Dedifferentiated amniotic fluid mesenchymal stem cell (primary cell): ENCODE results near the gene NRN1L.
"Not testable (repeated sequence)": the region's sequence is repeated elsewhere in the genome, so short reads cannot be mapped to it uniquely, and the experiment has no call there.

Experiments
- DNase-seq: peaks from one replicate; pipeline ENCODE4 v3.0.0-alpha.2; 2016; ENCODE audit errors: extremely low spot score

The NRN1L gene

GRCh38 chr16:67860589-67861398, 23.9 kb upstream of the NRN1L start:
- peak; percentile 18 for DNase-seq

- no peak for DNase-seq
These were observed 22.8 kb upstream of the NRN1L start for GRCh38 chr16:67861877-67862276.

- no peak for DNase-seq
These were observed 21.8 kb upstream of the NRN1L start for GRCh38 chr16:67862623-67863583.

GRCh38 chr16:67864044-67864443, 20.6 kb upstream of the NRN1L start:
- not testable (repeated sequence) for DNase-seq

GRCh38 chr16:67864594-67864993, 20.1 kb upstream of the NRN1L start:
- DNase-seq = no peak

GRCh38 chr16:67865318-67865717, 19.4 kb upstream of the NRN1L start:
- DNase-seq = no peak

GRCh38 chr16:67868290-67868689, 16.4 kb upstream of the NRN1L start:
- DNase-seq = no peak

- DNase-seq = no peak
These were observed 15.0 kb upstream of the NRN1L start for GRCh38 chr16:67869653-67870052.

- no peak for DNase-seq
These were observed 13.4 kb upstream of the NRN1L start for GRCh38 chr16:67871256-67871655.

GRCh38 chr16:67872131-67872630, 12.5 kb upstream of the NRN1L start:
- DNase-seq = no peak

- DNase-seq = peak; percentile 69
These were observed 11.9 kb upstream of the NRN1L start, which contains the start of gene EDC4 for GRCh38 chr16:67872631-67873434. EDC4 (plus strand) TSS chr16:67873052; CDS start chr16:67873262, 210 bp downstream.

- peak; percentile 14 for DNase-seq
These were observed 11.0 kb upstream of the NRN1L start for GRCh38 chr16:67873435-67874370.

GRCh38 chr16:67874372-67874771, 10.3 kb upstream of the NRN1L start:
- DNase-seq = peak; percentile 12

GRCh38 chr16:67877064-67877463, 7.6 kb upstream of the NRN1L start:
- no peak for DNase-seq

- no peak for DNase-seq
These were observed 6.5 kb upstream of the NRN1L start for GRCh38 chr16:67878232-67878631.

GRCh38 chr16:67878846-67879245, 5.8 kb upstream of the NRN1L start:
- DNase-seq = no peak

GRCh38 chr16:67879462-67879861, 5.2 kb upstream of the NRN1L start:
- DNase-seq = no peak

GRCh38 chr16:67879936-67880335, 4.7 kb upstream of the NRN1L start:
- no peak for DNase-seq

GRCh38 chr16:67880584-67880983, 4.1 kb upstream of the NRN1L start:
- DNase-seq = no peak

- no peak for DNase-seq
These were observed 3.0 kb upstream of the NRN1L start for GRCh38 chr16:67881621-67882161.
